NT2/D1 (cell line): ENCODE results near the gene GATA6.

Experiments
- SUZ12 ChIP-seq: IDR thresholded peaks from 2 replicates; pipeline ENCODE4 v1.6.1; 2011; ENCODE audit not compliant: insufficient read length, insufficient read depth; ENCODE audit errors: extremely low read depth
- YY1 ChIP-seq: IDR thresholded peaks from 2 replicates; pipeline ENCODE4 v1.6.1; 2011; ENCODE audit not compliant: insufficient read length, insufficient read depth
- ZNF274 ChIP-seq: IDR thresholded peaks from 2 replicates; pipeline ENCODE4 v1.6.1; 2011; ENCODE audit warnings: mild to moderate bottlenecking, low read depth, low read length

GRCh38 chr18:22173928-22174301, 4.5 kb downstream of the GATA6 start:
- TF ChIP-seq YY1 = no peak
- TF ChIP-seq ZNF274 = no peak
- TF ChIP-seq SUZ12 = no peak
